Measurements from ENCODE around the gene SF3B1.
A peak's percentile ranks its signal among the peaks of the same experiment; 100 is the strongest.
"Not testable (repeated sequence)": the region's sequence is repeated elsewhere in the genome, so short reads cannot be mapped to it uniquely, and the experiment has no call there.

Gene SF3B1

DNA sequence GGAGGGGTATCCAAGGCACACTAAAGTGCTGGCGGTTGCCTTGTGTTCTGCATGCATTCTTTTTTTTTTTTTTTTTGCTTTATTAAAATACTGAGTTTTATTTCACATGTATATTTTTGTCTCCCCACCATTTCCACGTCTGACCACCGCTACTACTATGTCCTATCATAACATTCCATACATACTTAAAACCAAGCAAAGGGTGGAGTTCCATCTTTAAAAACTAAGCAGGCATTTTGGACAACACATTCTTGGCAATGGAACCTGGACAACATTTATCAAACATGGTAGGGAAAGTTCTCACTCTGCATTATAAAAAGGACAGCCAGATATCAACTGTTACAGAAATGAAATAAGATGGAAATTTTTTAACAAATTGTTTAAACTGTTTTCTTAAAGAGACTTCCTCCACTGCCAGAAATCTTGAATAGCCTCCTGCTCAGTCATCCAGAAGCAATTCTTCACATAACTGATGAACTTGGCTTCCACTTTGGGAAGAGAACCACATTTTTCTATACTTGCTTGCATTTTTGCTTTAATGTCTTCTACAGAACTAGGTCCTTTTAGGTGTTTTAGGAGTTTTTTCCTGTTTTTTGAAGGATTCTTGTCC is 55.4 kb downstream of the SF3B1 start:
- DNase-seq, result not testable (repeated sequence)

DNA sequence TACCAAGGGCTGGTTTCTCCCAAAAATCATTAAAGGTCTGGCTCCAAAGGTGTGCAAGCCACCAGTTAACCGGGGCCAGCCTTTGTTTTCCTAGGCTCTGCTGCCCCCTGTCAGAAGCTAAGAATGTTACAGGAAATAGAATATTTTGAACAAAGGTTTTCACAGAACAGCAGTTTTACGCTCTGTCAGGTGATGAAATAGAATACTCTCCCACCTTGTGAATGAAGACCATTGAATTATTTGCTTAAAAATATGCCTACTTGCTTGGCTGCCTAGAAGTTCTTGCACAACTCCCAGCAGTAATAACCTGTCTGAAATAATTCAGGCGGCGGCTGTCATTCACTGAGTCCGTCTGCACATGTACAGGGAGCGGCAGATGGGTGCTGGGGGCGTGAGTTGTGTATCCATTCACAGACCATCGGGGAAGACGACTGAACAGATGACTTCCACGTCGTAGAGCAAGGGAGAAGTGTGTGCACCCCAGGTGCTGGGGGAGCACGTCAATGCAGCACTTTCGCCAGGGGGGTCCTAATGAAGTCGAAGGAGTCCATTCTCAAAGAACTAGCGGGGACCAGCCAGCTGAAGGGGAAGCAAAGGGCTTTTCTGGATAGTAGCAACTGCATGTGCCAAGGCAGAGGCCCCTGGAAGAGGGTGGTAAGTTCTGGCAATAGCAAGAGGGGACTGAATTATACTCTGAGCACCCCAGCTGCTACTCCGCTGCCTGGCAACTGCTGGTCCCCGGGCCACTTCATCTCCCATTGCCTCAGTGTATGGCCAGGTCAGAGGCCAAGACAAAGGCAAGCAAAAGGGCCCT is 56.1 kb downstream of the SF3B1 start:
- DNase-seq, result peak; percentile 96

- DNase-seq, result no peak
Measured at GRCh38 chr2:197378086-197378485, 56.7 kb downstream of the SF3B1 start.

DNA sequence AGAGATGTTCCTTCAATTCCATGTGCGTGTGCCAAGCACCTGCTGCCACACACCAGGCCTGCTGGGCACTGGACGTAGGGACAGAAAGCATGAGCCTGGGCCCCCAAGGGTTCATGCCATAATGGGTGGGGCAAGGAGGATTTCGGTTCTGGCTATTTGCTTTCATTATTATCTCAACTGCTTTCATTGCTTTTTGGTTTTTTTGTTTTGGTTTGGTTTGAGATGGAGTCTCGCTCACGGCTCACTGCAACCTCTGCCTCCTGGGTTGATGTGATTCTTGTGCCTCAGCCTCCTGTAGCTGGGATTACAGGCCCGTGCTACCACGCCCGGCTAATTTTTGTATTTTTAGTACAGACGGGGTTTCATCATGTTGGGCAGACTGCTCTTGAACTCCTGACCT is 57.2 kb downstream of the SF3B1 start:
- DNase-seq, result no peak

GRCh38 chr2:197372592-197372991 is 62.2 kb downstream of the SF3B1 start:
- DNase-seq, result no peak

DNA sequence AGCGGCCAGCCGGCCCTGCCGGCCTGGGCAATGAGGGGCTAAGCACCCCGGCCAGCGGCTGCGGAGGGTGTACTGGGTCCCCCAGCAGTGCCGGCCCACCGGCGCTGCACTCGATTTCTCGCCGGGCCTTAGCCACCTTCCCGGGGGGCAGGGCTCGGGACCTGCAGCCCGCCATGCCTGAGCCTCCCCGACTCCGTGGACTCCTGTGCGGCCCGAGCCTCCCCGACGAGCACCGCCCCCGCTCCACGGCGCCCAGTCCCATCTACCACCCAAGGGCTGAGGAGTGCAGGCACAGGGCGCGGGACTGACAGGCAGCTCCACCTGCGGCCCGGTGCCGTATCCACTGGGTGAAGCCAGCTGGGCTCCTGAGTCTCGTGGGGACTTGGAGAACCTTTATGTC is 64.2 kb downstream of the SF3B1 start:
- not testable (repeated sequence) for DNase-seq

- DNase-seq, result no peak
Measured at GRCh38 chr2:197369933-197370320, 64.9 kb downstream of the SF3B1 start.

- DNase-seq, result no peak
Measured at GRCh38 chr2:197369228-197369932, 65.4 kb downstream of the SF3B1 start.

DNA sequence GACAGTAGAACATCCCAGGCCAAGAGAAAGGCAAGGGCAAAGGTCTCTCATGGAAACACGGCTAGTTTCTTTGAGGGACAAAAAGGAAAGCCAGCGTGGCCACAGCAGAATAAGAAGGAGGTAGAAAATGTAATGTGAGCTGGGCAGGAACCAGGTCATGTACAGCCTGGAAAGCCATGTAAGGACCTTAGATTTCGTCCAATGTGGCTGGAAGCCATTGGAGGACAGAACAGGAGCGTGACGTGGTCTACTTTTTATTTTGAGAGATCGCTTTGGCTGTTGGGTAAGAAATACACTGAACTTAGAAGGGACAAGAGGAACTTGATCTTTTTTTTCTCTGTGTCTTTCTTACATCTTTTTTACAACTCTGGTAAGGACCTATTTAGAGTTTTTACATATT is 66.4 kb downstream of the SF3B1 start:
- no peak for DNase-seq

DNA sequence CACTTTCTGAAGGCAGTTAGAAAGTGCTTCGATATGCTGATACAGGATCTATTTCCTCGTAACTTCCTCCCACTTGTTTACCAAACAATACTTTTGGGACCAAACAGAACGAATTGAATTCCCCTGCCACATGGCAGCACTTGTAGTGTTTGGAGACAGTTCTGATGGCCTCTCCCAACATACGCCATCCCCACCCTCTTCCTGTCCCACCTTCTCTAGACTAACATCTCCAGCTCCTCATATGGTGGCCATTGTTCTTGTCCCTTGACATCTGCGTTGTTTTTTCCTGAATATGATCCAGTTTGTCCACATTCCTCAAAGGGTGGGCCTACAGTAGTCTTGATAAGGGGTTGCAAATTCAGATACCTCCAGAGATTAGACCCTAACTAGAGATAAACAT is 70.8 kb downstream of the SF3B1 start:
- no peak for DNase-seq

DNA sequence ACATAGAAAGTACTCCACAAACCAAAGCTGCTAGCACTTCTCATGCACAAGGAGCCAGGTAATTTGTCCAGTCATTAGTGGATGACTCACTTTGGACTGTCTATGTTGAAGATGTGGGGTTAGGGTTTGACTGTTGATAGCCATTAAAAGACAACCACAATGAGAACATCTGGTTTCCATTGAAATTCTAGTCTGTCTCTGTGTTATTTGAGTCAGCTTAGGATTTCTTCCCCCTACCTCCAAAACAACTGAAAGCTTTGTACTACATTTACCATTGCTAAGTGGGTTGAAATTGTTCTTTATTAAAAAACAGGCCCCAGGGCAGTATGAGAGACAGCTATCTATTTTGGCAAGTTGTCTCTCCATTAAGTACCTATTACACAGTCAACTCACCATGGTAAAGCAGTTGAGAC is 74.1 kb downstream of the SF3B1 start:
- no peak for DNase-seq

DNA sequence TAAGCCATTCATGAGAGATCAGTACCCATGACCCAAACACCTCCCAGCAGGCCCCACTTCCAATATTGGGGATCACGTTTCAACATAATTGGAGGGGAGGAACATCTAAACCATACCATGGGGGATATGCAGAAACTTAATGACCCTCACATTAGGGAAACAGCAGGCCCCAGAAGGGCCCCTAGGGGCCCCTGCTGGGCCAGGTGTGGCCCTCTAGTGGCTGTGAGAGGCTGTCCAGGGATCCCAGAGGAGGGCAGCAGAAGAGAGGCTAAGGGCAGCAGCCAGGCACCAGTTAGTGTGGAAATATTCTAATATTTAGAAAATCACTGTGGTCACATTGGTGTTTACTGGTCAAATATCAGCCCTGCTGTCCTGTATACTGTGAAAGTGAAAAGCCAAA is 75.0 kb downstream of the SF3B1 start:
- DNase-seq, result no peak

DNA sequence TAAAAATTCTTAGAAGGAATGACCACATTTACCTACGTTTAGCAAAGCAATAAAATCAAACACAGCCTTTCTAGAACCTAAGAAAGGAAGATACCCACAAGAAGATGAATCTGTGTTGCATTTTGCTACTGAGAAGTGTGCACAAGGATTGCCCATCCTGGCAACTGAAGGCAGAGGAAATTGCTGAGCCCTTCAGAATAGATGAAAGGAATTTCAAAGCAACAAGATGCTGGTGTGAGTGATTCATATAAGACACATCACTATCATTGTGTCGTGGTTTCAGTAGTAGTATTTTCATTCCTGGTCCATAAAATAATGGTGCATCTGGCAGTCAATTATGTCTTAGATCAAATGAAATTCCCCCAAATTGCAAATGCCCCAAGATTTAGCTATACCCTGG is 75.9 kb downstream of the SF3B1 start:
- no peak for DNase-seq

- no peak for DNase-seq
Measured at GRCh38 chr2:197357986-197358385, 76.8 kb downstream of the SF3B1 start.

- no peak for DNase-seq
Measured at GRCh38 chr2:197356136-197356535, 78.7 kb downstream of the SF3B1 start.

DNA sequence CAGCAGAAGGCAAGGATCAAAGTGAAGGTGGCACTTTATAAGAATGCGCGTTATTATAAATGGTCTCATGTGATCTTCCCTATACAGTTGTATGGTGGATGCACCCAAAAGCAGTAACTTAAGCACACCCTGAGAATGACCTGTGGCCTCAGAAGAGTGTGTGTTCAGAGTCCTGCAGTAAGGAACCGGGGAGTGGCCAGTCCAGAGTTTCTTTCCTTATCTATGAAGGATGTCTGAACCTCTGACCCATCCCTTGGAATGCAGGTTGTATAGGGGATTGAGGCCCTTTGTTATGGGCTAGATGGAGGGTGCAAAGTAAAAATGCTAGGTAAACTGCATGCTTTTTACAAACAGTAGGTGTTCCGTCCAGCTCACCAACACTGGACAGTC is 80.7 kb downstream of the SF3B1 start:
- DNase-seq, result no peak

GRCh38 chr2:197353393-197354168 is 81.2 kb downstream of the SF3B1 start:
- no peak for DNase-seq

DNA sequence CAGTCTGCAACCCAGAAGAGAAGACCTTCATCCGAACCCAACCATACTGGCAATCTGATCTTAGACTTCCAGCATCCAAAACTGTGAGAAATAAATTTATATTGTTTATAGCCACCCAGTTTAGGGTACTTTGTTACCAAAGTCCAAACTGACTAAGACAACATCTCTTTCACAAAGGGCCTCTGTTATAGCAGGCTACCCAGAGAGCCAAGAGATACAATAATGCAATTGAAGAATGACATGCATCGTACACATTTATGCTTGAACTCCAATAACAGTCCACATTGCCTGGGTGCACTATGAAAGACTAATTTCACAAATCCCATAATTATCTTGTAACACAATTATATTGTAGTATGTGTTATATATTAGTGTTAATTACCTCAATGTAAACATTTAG is 85.1 kb downstream of the SF3B1 start:
- no peak for DNase-seq

- DNase-seq, result no peak
Measured at GRCh38 chr2:197348721-197349360, 86.0 kb downstream of the SF3B1 start.

GRCh38 chr2:197345846-197346370 is 88.9 kb downstream of the SF3B1 start:
- no peak for DNase-seq

GRCh38 chr2:197343968-197344367 is 90.9 kb downstream of the SF3B1 start:
- DNase-seq, result not testable (repeated sequence)

GRCh38 chr2:197340591-197340990 is 94.2 kb downstream of the SF3B1 start:
- no peak for DNase-seq
